ENCODE measurements around the gene VPS4A. TPM values are rescaled to one million over a fixed set of nuclear protein-coding genes. Genes with fewer than 3 reads are reported as not detected.

The VPS4A gene
- total and polyA plus RNA-seq, 2 of the 4 experiments (the other 2 are of a cell fraction), result 23.3 to 25.2 TPM

DNA sequence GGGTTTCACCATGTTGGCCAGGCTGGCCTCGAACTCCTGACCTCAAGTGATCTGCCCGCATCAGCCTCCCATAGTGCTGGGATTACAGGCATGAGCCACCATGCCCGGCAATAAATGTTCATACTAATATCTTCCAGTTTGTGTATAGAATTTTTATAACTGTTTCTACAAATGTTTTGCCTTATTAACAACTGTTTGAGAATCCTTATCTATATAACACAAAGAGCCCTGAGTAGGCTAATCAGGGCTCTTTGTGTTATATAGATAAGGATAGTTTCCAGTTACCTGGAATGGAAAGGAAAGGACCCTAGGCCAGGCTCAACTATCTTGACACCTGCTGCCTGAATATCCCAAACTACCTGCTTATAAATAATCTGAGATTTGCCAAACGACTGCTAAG lies 57.7 kb downstream of the VPS4A start:
- no peak for DNase-seq
- Histone ChIP-seq H4K91ac (ENCODE audit: insufficient read depth, low read depth, low read length) (no peak overlapping the region), H2AFZ (replicated peaks; ENCODE audit: low read length, poor library complexity) (no peak overlapping the region), H3K56ac (ENCODE audit: extremely low read depth, insufficient read depth, low read length) (no peak overlapping the region), H2BK120ac (ENCODE audit: low read depth, low read length) (no peak overlapping the region), H2BK20ac (ENCODE audit: low read depth, low read length) (no peak overlapping the region), H3K79me1 (ENCODE audit: low read depth in 1 of 2, low read length in 2 of 2) (peaks cover 37 to 55% of the 10 kb centered on the region in 2 experiments), H3K14ac (replicated peaks; ENCODE audit: low read depth, low read length) (no peak overlapping the region), H3K9me3 (ENCODE audit: control insufficient read depth, insufficient read depth, low read length) (no peaks in the 10 kb centered on the region), H2AK5ac (ENCODE audit: low read depth, low read length) (no peak overlapping the region), H2BK5ac (ENCODE audit: low read depth, low read length, poor library complexity, severe bottlenecking) (no peak overlapping the region), H2AK9ac (replicated peaks; ENCODE audit: low read depth, low read length, poor library complexity) (no peak overlapping the region), H3K27me3 (ENCODE audit: control insufficient read depth, insufficient read depth, low read length) (no peaks in the 10 kb centered on the region), H3K27ac (ENCODE audit: insufficient read depth, low read length) (no peak overlapping the region), H3K36me3 (ENCODE audit: control insufficient read depth, insufficient read depth, low read length) (peaks cover 47% of the 10 kb centered on the region), H3K23ac (ENCODE audit: low read depth, low read length) (no peak overlapping the region), H4K8ac (ENCODE audit: low read depth in 2 of 2, low read length in 2 of 2) (no peak overlapping the region), H3K4me1 (ENCODE audit: control insufficient read depth, insufficient read depth, low read length) (no peaks in the 10 kb centered on the region; the same call in 1 of the 2 replicates), H3K18ac (ENCODE audit: low read depth, low read length) (no peak overlapping the region), H3K9me1 (ENCODE audit: insufficient read depth, low read length) (peaks cover 9% of the 10 kb centered on the region; the same call in 1 of the 2 replicates), H3K4me2 (ENCODE audit: low read depth, low read length) (no peak overlapping the region), H4K20me1 (ENCODE audit: insufficient read depth, low read length) (0 out of 2 replicates have a peak, but pooled peaks cover 5% of the 10 kb centered on the region), H4K5ac (ENCODE audit: low read depth, low read length) (no peak overlapping the region), H3K9ac (ENCODE audit: low read depth, low read length) (no peak overlapping the region), H2BK15ac (ENCODE audit: low read depth, low read length) (no peak overlapping the region), H3K4me3 (ENCODE audit: insufficient read depth, low read depth, low read length) (no peak overlapping the region), H3K4ac (ENCODE audit: low read depth, low read length) (no peak overlapping the region)
- ChIA-PET CTCF (no interaction called here), POLR2A (ENCODE audit: unreplicated experiment) (no interaction called here)
- no peak for ATAC-seq (ENCODE audit: low read depth)
- no CpG with 5 or more reads among the region's 4 CpGs for WGBS, 2 experiments (ENCODE audit: extremely low coverage in 2 of 2, insufficient read length in 1 of 2)
- BruUV-seq (replicated peaks), result no TSS peak
- intact Hi-C loops (cut with micrococcal nuclease) (no loop called here), dilution Hi-C loops (cut with HindIII; ENCODE audit: low sequenced_read_pairs, unreplicated experiment) (no loop called here), in situ Hi-C loops (cut with MboI; ENCODE audit: low sequenced_read_pairs) (no loop called here)
- TF ChIP-seq, protein P1, sequence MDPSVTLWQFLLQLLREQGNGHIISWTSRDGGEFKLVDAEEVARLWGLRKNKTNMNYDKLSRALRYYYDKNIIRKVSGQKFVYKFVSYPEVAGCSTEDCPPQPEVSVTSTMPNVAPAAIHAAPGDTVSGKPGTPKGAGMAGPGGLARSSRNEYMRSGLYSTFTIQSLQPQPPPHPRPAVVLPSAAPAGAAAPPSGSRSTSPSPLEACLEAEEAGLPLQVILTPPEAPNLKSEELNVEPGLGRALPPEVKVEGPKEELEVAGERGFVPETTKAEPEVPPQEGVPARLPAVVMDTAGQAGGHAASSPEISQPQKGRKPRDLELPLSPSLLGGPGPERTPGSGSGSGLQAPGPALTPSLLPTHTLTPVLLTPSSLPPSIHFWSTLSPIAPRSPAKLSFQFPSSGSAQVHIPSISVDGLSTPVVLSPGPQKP (IDR thresholded peaks at IDR 0.05; ENCODE audit: borderline replicate concordance, low read depth, low read length), result no peak
- TF ChIP-seq RAD21 (IDR thresholded peaks at IDR 0.05; ENCODE audit: low read length), result no peak
- TF ChIP-seq FOS (IDR thresholded peaks at IDR 0.05; ENCODE audit: low read depth, low read length), result no peak
- TF ChIP-seq, protein P2, sequence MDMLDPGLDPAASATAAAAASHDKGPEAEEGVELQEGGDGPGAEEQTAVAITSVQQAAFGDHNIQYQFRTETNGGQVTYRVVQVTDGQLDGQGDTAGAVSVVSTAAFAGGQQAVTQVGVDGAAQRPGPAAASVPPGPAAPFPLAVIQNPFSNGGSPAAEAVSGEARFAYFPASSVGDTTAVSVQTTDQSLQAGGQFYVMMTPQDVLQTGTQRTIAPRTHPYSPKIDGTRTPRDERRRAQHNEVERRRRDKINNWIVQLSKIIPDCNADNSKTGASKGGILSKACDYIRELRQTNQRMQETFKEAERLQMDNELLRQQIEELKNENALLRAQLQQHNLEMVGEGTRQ (IDR thresholded peaks at IDR 0.05; ENCODE audit: low read depth, low read length), result no peak
- no peak for TF ChIP-seq RFX5 (IDR thresholded peaks at IDR 0.05; ENCODE audit: low read depth, low read length)
- TF ChIP-seq CHD1 (IDR thresholded peaks at IDR 0.05; ENCODE audit: low read depth, low read length), result no peak
- TF ChIP-seq POLR2A (IDR thresholded peaks at IDR 0.05; ENCODE audit: low read depth, low read length), result no peak
- no peak for TF ChIP-seq BHLHE40 (IDR thresholded peaks at IDR 0.05; ENCODE audit: low read depth, low read length)
- no peak for TF ChIP-seq NFE2L2 (IDR thresholded peaks at IDR 0.05; ENCODE audit: low read depth, low read length)
- no peak for TF ChIP-seq MXI1 (IDR thresholded peaks at IDR 0.05; ENCODE audit: borderline replicate concordance, low read depth, low read length)
- no peak for TF ChIP-seq MAFK (IDR thresholded peaks at IDR 0.05; ENCODE audit: low read depth, low read length)
- TF ChIP-seq, protein P3, sequence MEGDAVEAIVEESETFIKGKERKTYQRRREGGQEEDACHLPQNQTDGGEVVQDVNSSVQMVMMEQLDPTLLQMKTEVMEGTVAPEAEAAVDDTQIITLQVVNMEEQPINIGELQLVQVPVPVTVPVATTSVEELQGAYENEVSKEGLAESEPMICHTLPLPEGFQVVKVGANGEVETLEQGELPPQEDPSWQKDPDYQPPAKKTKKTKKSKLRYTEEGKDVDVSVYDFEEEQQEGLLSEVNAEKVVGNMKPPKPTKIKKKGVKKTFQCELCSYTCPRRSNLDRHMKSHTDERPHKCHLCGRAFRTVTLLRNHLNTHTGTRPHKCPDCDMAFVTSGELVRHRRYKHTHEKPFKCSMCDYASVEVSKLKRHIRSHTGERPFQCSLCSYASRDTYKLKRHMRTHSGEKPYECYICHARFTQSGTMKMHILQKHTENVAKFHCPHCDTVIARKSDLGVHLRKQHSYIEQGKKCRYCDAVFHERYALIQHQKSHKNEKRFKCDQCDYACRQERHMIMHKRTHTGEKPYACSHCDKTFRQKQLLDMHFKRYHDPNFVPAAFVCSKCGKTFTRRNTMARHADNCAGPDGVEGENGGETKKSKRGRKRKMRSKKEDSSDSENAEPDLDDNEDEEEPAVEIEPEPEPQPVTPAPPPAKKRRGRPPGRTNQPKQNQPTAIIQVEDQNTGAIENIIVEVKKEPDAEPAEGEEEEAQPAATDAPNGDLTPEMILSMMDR (conservative IDR thresholded peaks at IDR 0.05; ENCODE audit: low read depth, low read length), result no peak
- no peak for TF ChIP-seq CEBPB (IDR thresholded peaks at IDR 0.05; ENCODE audit: low read depth, low read length)
- TF ChIP-seq SMC3 (IDR thresholded peaks at IDR 0.05; ENCODE audit: low read depth, low read length), result no peak
- no peak for TF ChIP-seq MAZ (IDR thresholded peaks at IDR 0.05; ENCODE audit: borderline replicate concordance, low read depth, low read length)
- no peak for TF ChIP-seq RCOR1 (IDR thresholded peaks at IDR 0.05; ENCODE audit: insufficient replicate concordance, low read length)

Measured in IMR-90 (cell line).